ENCODE measurements around the gene FBN2. TPM values are rescaled to one million over a fixed set of nuclear protein-coding genes. Genes with fewer than 3 reads are reported as not detected.

The FBN2 gene
- total RNA-seq, 1 experiment from 2014 or later, result 0.42 TPM

DNA sequence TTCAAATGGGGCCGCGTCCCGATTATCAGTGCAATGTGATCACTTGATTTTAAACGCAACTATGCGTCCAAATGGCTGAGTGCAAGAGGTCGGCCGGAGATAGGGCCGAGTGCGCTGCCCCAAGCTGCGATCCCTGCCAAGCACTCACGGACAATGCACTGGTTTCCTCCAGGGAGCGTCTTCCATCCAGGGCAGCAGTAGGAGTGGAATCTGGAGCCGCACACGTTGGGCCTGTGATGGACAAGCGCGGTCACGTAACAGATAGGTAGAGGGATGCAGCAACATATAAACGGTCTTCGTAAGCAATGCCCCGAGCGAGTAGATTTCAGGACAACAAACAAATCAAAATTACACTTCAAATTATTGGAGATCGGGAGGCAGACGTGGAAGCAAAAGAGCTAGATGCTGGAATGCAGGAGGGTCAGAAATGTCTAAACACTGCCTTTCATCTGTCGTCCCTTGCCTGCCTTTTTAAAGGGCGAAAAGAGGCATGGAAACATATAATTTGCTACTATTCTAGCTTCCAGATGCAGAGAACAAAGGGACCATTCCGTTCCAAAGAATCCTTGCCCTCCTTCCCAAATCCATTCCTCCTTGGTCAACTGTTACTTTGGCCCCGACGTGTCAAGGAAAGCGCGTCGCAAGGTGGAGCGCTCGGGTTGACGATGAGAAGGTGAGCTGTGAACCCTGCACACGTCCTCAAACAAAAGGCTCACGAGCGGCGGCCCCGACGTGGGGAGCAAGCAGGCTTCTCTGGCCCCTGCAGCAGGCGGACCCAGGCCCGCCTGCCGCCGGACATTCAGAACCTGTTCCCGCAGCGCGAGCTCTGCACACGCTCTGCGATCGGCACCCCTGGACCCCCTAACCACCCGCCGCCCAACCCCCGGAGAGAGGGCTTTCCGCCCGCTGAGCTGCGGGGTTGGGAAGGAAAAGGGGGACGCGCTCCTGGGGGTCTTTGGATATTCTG is 1.5 kb downstream of the FBN2 start:
- Histone ChIP-seq H3K4me2 (ENCODE audit: low read length) (no peak overlapping the region), H2AFZ (ENCODE audit: low read depth, low read length, poor library complexity, severe bottlenecking) (no peak overlapping the region), H3K27ac (ENCODE audit: low read depth, low read length) (no peak overlapping the region), H3K9ac (ENCODE audit: low read length) (no peak overlapping the region), H3K9me3 (ENCODE audit: control insufficient read depth in 1 of 2, insufficient read depth in 1 of 2, low read depth in 1 of 2, low read length in 2 of 2) (no peaks in the 10 kb centered on the region), H3K27me3 (ENCODE audit: insufficient read depth, low read length) (no peaks in the 10 kb centered on the region), H3K4me1 (ENCODE audit: control insufficient read depth in 1 of 2, insufficient read depth in 2 of 2, low read length in 2 of 2) (no peaks in the 10 kb centered on the region), H3K36me3 (ENCODE audit: control insufficient read depth in 1 of 2, insufficient read depth in 2 of 2, low read length in 2 of 2) (no peaks in the 10 kb centered on the region), H3K4me3 (replicated peaks in 1 of 2; ENCODE audit: low read depth in 1 of 2, low read length in 2 of 2) (no peak overlapping the region), H3K79me2 (ENCODE audit: insufficient read depth, low read length) (no peaks in the 10 kb centered on the region), H3K9me2 (ENCODE audit: insufficient read depth) (no peaks in the 10 kb centered on the region), H4K20me1 (ENCODE audit: insufficient read depth) (no peaks in the 10 kb centered on the region)
- ChIA-PET CTCF (no interaction called here), RAD21 (ENCODE audit: low non-redundant PET in 1 of 2, low total read pairs in 2 of 2, uncharacterized antibody in 2 of 2, unreplicated experiment in 2 of 2) (no interaction called here), POLR2A (no interaction called here)
- DNase-seq (ENCODE audit: low read depth, low spot score) (no peak), ATAC-seq (no peak)
- TF ChIP-seq CBX3 (IDR thresholded peaks at IDR 0.05; ENCODE audit: low read depth) (no peak), TCF7L2 (IDR thresholded peaks at IDR 0.05; ENCODE audit: borderline replicate concordance, extremely low read depth, insufficient read depth, insufficient read length) (no peak), EGR1 (IDR thresholded peaks at IDR 0.05; ENCODE audit: low read depth) (no peak), YY1 (IDR thresholded peaks at IDR 0.05; ENCODE audit: extremely low read depth, insufficient replicate concordance, low read depth, low read length) (no peak), SRF (IDR thresholded peaks at IDR 0.05; ENCODE audit: low read depth) (no peak), FOSL1 (IDR thresholded peaks at IDR 0.05; ENCODE audit: low read depth) (no peak), RAD21 (IDR thresholded peaks at IDR 0.05; ENCODE audit: low read depth) (no peak), POLR2AphosphoS5 (IDR thresholded peaks at IDR 0.05; ENCODE audit: low read depth, low read length) (no peak), SP1 (IDR thresholded peaks at IDR 0.05; ENCODE audit: low read depth) (no peak), EZH2 (IDR thresholded peaks at IDR 0.05) (no peak), EZH2phosphoT487 (IDR thresholded peaks at IDR 0.05; ENCODE audit: borderline replicate concordance) (no peak), ZNF274 (IDR thresholded peaks at IDR 0.05; ENCODE audit: low read depth, low read length) (no peak), ZFX (IDR thresholded peaks at IDR 0.05) (no peak), CEBPB (IDR thresholded peaks at IDR 0.05; ENCODE audit: low read depth) (no peak)
- TF ChIP-seq, protein P1, sequence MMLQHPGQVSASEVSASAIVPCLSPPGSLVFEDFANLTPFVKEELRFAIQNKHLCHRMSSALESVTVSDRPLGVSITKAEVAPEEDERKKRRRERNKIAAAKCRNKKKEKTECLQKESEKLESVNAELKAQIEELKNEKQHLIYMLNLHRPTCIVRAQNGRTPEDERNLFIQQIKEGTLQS (IDR thresholded peaks at IDR 0.05), result no peak
- TF ChIP-seq, protein P2, sequence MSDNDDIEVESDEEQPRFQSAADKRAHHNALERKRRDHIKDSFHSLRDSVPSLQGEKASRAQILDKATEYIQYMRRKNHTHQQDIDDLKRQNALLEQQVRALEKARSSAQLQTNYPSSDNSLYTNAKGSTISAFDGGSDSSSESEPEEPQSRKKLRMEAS (IDR thresholded peaks at IDR 0.05), result no peak
- TF ChIP-seq, protein P3, sequence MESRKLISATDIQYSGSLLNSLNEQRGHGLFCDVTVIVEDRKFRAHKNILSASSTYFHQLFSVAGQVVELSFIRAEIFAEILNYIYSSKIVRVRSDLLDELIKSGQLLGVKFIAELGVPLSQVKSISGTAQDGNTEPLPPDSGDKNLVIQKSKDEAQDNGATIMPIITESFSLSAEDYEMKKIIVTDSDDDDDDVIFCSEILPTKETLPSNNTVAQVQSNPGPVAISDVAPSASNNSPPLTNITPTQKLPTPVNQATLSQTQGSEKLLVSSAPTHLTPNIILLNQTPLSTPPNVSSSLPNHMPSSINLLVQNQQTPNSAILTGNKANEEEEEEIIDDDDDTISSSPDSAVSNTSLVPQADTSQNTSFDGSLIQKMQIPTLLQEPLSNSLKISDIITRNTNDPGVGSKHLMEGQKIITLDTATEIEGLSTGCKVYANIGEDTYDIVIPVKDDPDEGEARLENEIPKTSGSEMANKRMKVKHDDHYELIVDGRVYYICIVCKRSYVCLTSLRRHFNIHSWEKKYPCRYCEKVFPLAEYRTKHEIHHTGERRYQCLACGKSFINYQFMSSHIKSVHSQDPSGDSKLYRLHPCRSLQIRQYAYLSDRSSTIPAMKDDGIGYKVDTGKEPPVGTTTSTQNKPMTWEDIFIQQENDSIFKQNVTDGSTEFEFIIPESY (IDR thresholded peaks at IDR 0.05; ENCODE audit: extremely low read depth, insufficient replicate concordance, low read length), result no peak
- TF ChIP-seq, protein P4, sequence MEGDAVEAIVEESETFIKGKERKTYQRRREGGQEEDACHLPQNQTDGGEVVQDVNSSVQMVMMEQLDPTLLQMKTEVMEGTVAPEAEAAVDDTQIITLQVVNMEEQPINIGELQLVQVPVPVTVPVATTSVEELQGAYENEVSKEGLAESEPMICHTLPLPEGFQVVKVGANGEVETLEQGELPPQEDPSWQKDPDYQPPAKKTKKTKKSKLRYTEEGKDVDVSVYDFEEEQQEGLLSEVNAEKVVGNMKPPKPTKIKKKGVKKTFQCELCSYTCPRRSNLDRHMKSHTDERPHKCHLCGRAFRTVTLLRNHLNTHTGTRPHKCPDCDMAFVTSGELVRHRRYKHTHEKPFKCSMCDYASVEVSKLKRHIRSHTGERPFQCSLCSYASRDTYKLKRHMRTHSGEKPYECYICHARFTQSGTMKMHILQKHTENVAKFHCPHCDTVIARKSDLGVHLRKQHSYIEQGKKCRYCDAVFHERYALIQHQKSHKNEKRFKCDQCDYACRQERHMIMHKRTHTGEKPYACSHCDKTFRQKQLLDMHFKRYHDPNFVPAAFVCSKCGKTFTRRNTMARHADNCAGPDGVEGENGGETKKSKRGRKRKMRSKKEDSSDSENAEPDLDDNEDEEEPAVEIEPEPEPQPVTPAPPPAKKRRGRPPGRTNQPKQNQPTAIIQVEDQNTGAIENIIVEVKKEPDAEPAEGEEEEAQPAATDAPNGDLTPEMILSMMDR (IDR thresholded peaks at IDR 0.05 in 2 of 3, conservative IDR thresholded peaks at IDR 0.05 in 1 of 3; ENCODE audit: borderline replicate concordance in 1 of 3, insufficient read depth in 1 of 3, low read depth in 2 of 3, low read length in 2 of 3), result no peak
- BruUV-seq (replicated peaks), result no TSS peak
- intact Hi-C loops (cut with micrococcal nuclease), result no loop called here
